ENCODE results near the gene EEA1. TPM values are rescaled to one million over a fixed set of nuclear protein-coding genes. Genes with fewer than 3 reads are reported as not detected.

EEA1 gene
- total RNA-seq, 1 experiment from 2014 or later, result 7.9 TPM

GRCh38 chr12:92743026-92743425 is 186.1 kb downstream of the EEA1 start:
- POLR2A ChIA-PET (ENCODE audit: unreplicated experiment), result no interaction called here
- intact Hi-C loops (cut with micrococcal nuclease), result no loop called here
- H3K9ac ChIP-seq (ENCODE audit: low read length), result no peak overlapping the region
- no peak for TF ChIP-seq EZH2 (IDR thresholded peaks at IDR 0.05; ENCODE audit: low read length, unreplicated experiment)
- TF ChIP-seq EZH2phosphoT487 (IDR thresholded peaks at IDR 0.05; ENCODE audit: borderline replicate concordance, low read length), result no peak
- no peak for TF ChIP-seq CTCF (conservative IDR thresholded peaks at IDR 0.05; ENCODE audit: low read depth, low read length)
- no peaks in the 10 kb centered on the region for H3K79me2 ChIP-seq (ENCODE audit: low read length)
- no peaks in the 10 kb centered on the region for H3F3A ChIP-seq (ENCODE audit: low read length, unreplicated experiment)
- H3K9me2 ChIP-seq (replicated peaks; ENCODE audit: low read length), result no peaks in the 10 kb centered on the region
- H3K4me2 ChIP-seq (ENCODE audit: low read length), result no peak overlapping the region
- H3K27ac ChIP-seq (ENCODE audit: low read length), result no peak overlapping the region
- no peaks in the 10 kb centered on the region for H3K9me3 ChIP-seq (ENCODE audit: low read length)
- DNase-seq, result no peak
- H4K20me1 ChIP-seq (ENCODE audit: low read length), result no peaks in the 10 kb centered on the region
- no peak for ATAC-seq
- no peaks in the 10 kb centered on the region for H3K27me3 ChIP-seq (ENCODE audit: low read length)
- peaks cover 25% of the 10 kb centered on the region for H3K4me1 ChIP-seq (ENCODE audit: insufficient read depth, low read length)
- no peaks in the 10 kb centered on the region for H3K36me3 ChIP-seq (ENCODE audit: low read depth, low read length)
- CTCF ChIA-PET, result no interaction called here
- BruUV-seq (replicated peaks), result no TSS peak
- no peak overlapping the region for H2AFZ ChIP-seq (ENCODE audit: low read length)
- H3K4me3 ChIP-seq (ENCODE audit: low read length), result no peak overlapping the region

GRCh38 chr12:92740411-92740810 is 188.7 kb downstream of the EEA1 start:
- H2AFZ ChIP-seq (ENCODE audit: low read length), result no peak overlapping the region
- no peak overlapping the region for H3K9ac ChIP-seq (ENCODE audit: low read length)
- no peaks in the 10 kb centered on the region for H3K36me3 ChIP-seq (ENCODE audit: low read depth, low read length)
- ChIA-PET POLR2A (ENCODE audit: unreplicated experiment) (no interaction called here), CTCF (no interaction called here)
- H3K4me3 ChIP-seq (ENCODE audit: low read length), result no peak overlapping the region
- no peaks in the 10 kb centered on the region for H3K9me3 ChIP-seq (ENCODE audit: low read length)
- BruUV-seq (replicated peaks), result no TSS peak
- no peaks in the 10 kb centered on the region for H4K20me1 ChIP-seq (ENCODE audit: low read length)
- TF ChIP-seq CTCF (conservative IDR thresholded peaks at IDR 0.05; ENCODE audit: low read depth, low read length) (no peak), EZH2 (IDR thresholded peaks at IDR 0.05; ENCODE audit: low read length, unreplicated experiment) (no peak), EZH2phosphoT487 (IDR thresholded peaks at IDR 0.05; ENCODE audit: borderline replicate concordance, low read length) (no peak)
- no peaks in the 10 kb centered on the region for H3K79me2 ChIP-seq (ENCODE audit: low read length)
- H3K4me2 ChIP-seq (ENCODE audit: low read length), result no peak overlapping the region
- H3F3A ChIP-seq (ENCODE audit: low read length, unreplicated experiment), result no peaks in the 10 kb centered on the region
- H3K9me2 ChIP-seq (replicated peaks; ENCODE audit: low read length), result no peaks in the 10 kb centered on the region
- H3K27me3 ChIP-seq (ENCODE audit: low read length), result no peaks in the 10 kb centered on the region
- H3K27ac ChIP-seq (ENCODE audit: low read length), result no peak overlapping the region
- intact Hi-C loops (cut with micrococcal nuclease), result no loop called here
- ATAC-seq (no peak), DNase-seq (no peak)
- peaks cover 10% of the 10 kb centered on the region for H3K4me1 ChIP-seq (ENCODE audit: insufficient read depth, low read length)

GRCh38 chr12:92739113-92739512 is 190.0 kb downstream of the EEA1 start:
- H3F3A ChIP-seq (ENCODE audit: low read length, unreplicated experiment), result no peaks in the 10 kb centered on the region
- ChIA-PET CTCF (no interaction called here), POLR2A (ENCODE audit: unreplicated experiment) (no interaction called here)
- ATAC-seq, result no peak
- no peak for DNase-seq
- H2AFZ ChIP-seq (ENCODE audit: low read length), result 0 out of 2 replicates have a peak overlapping the region, but pooled peaks have one; percentile 20
- no peaks in the 10 kb centered on the region for H3K79me2 ChIP-seq (ENCODE audit: low read length)
- no peak overlapping the region for H3K27ac ChIP-seq (ENCODE audit: low read length)
- intact Hi-C loops (cut with micrococcal nuclease), result no loop called here
- H4K20me1 ChIP-seq (ENCODE audit: low read length), result no peaks in the 10 kb centered on the region
- H3K9ac ChIP-seq (ENCODE audit: low read length), result no peak overlapping the region
- no peaks in the 10 kb centered on the region for H3K36me3 ChIP-seq (ENCODE audit: low read depth, low read length)
- no peaks in the 10 kb centered on the region for H3K27me3 ChIP-seq (ENCODE audit: low read length)
- no peaks in the 10 kb centered on the region for H3K9me2 ChIP-seq (replicated peaks; ENCODE audit: low read length)
- H3K4me1 ChIP-seq (ENCODE audit: insufficient read depth, low read length), result peaks cover 15% of the 10 kb centered on the region
- H3K9me3 ChIP-seq (ENCODE audit: low read length), result no peaks in the 10 kb centered on the region
- no peak overlapping the region for H3K4me2 ChIP-seq (ENCODE audit: low read length)
- TF ChIP-seq CTCF (conservative IDR thresholded peaks at IDR 0.05; ENCODE audit: low read depth, low read length) (no peak), EZH2 (IDR thresholded peaks at IDR 0.05; ENCODE audit: low read length, unreplicated experiment) (no peak), EZH2phosphoT487 (IDR thresholded peaks at IDR 0.05; ENCODE audit: borderline replicate concordance, low read length) (no peak)
- BruUV-seq (replicated peaks), result no TSS peak
- H3K4me3 ChIP-seq (ENCODE audit: low read length), result no peak overlapping the region

All from PC-3 (cell line).